Measurements from ENCODE around the gene NAA50.

- no peak for TF ChIP-seq CTCF (IDR thresholded peaks at IDR 0.05; ENCODE audit: low read length)
- TF ChIP-seq EZH2 (IDR thresholded peaks at IDR 0.05; ENCODE audit: borderline replicate concordance, low read length), result no peak
These were observed 55.6 kb downstream of the NAA50 start for GRCh38 chr3:113690482-113690881.
